GM20431 (cell line): Measurements from ENCODE around the gene ADGRG3.
"Not testable (repeated sequence)": the region's sequence is repeated elsewhere in the genome, so short reads cannot be mapped to it uniquely, and the experiment has no call there.

ENCODE experiments used
- in situ Hi-C: fragments of 300-500 bp; cut with MseI, MboI; formaldehyde crosslinking; loops from one replicate; pipeline ENCODE4 v1.15.0; 2020; ENCODE audit warnings: low sequenced_read_pairs; ENCODE audit not compliant: unreplicated experiment

Gene ADGRG3

DNA sequence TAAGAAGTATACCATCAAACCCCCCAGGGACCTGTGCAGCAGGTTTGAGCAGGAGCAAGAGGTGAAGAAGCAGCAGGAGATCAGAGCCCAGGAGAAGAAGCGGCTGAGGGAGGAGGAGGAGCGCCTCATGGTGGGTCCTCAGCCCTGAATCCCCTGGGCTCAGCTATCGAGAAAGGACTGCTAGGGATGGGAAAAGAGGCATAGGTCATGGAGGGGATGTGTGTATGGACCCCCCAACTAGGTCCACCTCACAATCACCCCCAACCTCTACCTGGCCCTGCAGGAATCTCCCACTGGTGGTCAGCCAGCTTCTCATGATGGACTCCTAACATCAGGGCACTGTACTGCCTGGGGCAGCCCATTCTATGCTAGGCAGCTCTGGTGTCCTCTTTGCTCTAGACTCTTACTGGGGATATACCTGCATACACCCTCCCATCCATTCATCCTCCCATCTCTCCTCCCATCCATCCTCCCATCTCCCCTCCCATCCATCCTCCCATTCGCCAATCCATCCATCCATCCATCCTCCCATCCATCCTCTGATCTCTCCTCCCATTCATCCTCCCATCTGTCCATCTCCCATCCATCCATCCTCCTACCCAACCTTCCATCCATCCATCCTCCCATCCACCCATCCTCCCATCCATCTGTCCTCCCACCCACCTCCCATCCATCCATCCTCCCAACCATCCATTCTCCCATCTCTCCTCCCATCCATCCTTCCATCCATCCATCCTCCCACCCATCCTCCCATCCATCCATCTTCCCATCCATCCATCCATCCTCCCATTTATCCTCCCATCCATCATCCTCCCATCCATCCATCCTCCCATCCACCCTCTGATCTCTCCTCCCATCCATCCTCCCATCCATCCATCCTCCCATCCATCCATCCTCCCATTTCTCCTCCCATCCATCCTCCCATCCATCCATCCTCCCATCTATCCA is 37.1 kb downstream of the ADGRG3 start:
- in situ Hi-C loops: no loop called here

DNA sequence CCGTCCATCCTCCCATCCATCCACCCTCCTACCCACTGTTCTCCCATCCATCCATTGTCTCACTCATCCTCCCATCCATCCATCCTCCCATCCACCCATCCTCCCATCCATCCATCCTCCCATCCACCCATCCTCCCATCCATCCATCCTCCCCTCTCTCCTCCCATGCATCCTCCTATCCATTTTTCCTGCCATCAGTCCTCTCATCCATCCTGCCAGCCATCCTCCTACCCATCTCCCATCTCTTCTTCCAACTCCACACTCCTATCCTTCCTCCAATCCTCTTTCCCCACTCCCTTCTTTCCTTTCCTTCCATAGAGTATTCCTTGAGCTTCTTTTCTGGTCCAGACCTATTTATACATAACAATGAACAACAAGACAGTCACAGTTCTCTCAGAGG is 38.6 kb downstream of the ADGRG3 start:
- in situ Hi-C loops: no loop called here

DNA sequence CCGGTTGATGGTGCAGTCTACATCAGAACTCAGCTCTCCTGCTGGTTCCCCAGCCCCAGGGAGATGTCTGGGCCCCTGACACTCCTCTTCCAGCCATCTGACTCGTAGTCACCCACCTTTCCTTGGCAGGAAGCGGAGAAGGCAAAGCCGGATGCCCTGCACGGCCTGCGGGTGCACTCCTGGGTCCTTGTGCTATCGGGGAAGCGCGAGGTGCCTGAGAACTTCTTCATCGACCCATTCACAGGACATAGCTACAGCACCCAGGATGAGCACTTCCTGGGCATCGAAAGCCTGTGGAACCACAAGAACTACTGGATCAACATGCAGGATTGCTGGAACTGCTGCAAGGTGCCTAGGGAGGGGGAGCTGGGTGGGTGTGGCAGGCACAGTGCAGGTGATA is 39.2 kb downstream of the ADGRG3 start:
- in situ Hi-C loops: no loop called here

DNA sequence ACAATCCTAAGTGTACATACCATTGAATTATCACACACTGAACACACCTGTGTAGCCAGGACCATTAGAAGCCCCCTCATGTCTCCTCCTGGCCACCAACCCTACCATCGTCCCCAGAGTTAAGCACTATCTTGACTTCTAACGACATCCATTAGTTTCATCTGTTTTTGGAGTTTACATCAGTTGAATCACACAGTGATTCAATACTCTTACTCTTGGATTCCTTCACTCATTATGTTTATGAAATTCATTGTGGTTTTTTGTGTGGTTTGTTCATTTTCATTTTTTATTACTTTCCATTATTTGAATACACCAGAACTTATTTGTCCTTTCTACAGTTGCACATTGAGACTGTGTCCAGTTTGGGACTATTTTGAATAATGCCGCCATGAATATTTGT is 40.1 kb downstream of the ADGRG3 start:
- in situ Hi-C loops: no loop called here

DNA sequence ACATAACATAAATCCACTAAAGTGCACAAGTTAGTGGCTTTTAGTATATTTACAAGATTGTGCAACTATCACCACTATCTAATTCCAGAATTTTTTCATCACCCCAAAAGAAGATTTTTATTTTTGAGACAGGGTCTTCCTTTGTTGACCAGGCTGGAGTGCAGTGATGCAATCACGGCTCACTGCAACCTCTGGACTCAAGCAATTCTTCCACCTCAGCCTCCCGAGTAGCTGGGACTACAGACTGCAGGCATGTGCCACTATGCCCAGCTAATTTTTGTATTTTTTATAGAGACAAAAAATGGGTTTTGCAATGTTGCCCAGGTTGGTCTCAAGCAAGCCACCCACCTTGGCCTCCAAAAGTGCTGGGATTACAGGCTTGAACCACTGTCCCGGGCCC is 41.6 kb downstream of the ADGRG3 start:
- in situ Hi-C loops: no loop called here

DNA sequence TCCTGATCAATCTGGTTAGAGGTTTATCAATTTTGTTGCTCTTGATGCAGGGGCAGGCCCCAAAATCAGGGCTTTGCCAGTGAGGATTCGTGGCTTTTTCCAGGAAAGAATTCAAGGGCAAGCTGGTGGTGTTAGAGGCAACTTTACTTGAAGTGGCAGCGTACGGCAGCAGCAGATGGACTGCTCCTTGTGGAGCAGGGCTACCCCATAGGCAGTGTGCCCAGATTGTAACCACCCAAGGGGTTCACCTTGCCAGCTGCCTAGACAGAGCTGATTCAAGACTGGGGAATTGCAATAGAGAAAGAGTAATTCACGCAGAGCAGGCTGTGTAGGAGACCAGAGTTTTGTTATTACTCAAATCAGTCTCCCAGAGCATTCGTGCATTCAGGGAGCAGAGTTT is 43.2 kb downstream of the ADGRG3 start:
- in situ Hi-C loops: no loop called here

DNA sequence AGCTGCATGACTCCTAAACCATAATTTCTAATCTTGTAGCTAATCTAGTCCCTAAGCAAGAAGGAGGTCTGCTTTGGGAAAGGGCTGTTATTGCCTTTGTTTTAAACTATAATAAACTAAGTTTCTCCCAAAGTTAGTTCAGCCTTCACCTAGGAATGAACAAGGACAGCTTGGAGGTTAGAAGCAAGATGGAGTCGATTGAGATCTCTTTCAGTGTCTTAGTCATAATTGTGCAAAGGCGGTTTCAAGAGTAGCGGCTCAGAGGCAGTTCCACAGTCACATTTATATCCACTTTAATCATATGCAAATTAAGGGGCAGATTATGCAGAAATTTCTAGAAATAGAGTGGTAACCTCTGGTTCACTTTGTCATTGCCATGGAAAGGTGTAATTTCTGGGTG is 43.9 kb downstream of the ADGRG3 start:
- in situ Hi-C loops: no loop called here

DNA sequence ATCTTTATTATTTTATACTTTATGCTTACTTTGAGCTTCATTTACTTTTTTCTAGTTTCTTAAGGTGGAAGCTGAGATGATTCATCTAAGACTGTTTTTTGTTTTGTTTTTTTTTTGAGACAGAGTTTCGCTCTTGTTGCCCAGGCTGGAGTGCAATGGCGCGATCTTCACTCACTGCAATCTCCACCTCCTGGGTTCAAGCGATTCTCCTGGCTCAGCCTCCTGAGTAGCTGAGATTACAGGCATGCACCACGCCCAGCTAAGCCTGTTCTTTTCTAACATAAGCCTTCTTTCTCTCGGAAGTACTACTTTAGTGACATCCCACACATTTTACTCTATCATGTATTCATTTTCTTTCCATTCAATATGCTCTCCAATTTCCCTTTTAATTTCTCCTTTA is 44.5 kb downstream of the ADGRG3 start:
- in situ Hi-C loops: not testable (repeated sequence)

DNA sequence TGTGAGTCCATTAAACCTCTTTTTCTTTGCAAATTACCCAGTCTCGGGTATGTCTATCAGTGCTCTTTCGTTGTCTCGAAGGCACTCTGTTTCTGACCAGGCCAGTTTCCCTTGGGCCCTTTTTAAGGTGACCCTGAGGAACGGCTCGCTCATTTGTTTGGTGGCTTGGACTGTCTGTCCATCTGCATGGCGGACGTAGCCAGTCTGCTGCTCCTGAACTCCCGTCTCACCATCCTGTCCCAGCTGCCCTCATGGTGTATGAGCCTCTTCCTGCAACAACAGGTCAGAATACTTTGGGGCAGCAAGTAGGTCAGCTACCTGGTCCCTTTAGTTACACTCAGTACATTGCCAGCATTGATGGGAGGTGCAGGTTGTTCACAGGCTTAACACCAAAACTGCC is 45.5 kb downstream of the ADGRG3 start:
- in situ Hi-C loops: no loop called here

DNA sequence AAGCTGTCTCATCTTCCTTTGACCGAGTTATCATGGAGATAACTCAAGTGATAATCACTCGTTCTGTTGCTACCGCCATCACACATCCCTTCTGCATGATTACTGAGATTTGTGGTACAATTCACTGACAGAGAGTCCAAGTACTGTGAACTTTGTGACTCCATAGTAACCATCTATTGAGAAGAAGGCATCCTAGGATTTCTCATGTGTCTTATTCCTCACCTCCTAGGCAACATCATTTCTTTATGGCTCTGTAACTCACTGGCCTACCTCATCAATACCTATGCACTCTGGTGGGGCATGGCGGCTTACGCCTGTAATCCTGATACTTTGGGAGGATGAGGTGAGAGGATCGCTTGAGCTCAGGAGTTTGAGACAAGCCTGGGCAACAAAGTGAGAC is 45.9 kb downstream of the ADGRG3 start:
- in situ Hi-C loops: no loop called here

DNA sequence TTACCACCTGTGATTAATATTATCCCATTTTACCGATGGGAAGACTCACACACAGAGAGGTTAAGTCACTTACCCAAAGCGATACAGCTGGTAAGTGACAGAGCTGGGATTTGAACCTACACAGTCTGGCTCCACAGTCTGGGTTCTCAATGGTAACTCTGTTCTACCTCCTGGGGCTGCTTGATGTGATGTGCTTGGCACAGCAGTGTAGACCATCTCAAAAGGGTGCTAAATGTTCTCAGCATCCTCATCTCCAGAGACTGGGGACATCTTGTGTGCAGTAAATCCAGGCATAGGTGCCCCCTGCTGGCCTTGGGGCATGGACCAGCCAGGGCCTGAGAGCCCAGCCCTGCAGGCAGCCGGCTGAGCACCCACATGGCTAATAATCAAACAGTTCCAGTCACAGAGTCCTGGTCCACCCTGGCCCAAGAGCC is 52.1 kb downstream of the ADGRG3 start:
- in situ Hi-C loops: no loop called here

DNA sequence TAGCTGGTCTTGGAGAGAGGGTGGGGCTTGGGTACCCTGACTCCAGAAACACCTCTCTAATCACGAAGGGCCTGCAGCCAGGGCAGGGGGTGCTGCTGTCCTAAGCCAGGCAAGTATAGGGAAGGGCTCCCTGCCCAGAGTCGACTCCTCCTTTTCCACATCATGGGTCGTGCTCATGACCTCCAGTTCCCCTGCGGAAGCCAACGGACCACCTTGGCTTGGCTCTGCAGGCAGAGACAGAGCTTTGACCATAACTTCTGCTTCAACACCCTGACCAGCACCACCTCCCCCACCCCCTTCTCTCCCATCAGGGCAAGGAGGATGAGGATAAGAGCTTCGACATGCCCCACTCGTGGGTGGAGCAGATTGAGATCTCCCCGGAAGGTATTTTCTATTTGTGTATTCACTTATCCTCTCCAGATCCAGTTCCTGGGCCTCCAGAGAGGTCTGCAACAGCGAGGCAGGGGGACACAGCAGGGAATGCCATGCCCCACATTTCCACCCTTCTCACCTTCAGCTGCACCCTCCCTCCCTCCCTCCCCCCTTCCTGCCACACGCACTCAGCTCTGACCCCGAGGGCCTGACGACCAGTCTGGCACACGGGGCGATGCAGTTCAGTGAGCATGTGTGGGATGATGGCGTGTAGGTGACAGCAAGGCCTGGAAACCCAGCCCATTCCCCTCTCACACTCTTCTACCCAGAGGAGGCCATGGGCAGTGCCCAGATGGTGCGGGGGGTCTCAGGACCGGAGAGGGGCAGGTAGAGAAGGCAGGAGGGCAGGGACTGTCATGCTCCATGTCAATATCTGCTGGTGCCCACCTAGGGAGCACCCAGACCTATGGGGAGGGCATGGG is 53.5 kb downstream of the ADGRG3 start:
- in situ Hi-C loops: no loop called here

DNA sequence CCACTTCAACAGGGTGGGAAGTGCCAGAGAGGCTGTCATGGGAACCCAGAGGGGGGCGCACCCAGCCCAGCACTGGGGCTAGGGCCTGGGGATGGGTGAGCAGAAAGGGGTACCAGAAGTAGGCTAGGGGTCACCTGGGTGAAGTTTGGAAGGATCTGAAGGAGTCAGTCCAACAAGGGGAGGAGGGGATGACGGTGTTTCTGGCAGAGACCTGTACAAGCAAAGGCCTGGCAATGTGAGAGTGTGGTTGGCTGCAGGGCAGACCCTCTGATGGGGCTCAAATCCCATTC is 54.0 kb downstream of the ADGRG3 start:
- in situ Hi-C loops: no loop called here

DNA sequence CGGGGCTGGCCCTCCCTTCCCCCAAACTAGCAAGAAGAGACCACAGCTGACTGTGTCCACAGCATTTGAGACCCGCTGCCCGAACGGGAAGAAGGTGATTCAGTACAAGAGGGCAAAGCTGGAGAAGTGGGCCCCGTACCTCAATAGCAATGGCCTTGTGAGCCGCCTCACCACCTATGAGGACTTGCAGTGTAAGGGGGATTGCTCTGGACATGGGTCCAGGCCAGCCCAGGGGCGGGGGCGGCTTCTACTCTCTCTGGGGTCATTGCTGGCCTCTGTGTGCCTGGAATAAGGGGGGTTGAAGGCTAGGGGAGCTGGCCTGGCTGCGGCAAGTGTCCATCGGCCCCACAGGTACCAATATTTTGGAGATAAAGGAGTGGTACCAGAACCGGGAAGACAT is 54.5 kb downstream of the ADGRG3 start:
- in situ Hi-C loops: no loop called here

DNA sequence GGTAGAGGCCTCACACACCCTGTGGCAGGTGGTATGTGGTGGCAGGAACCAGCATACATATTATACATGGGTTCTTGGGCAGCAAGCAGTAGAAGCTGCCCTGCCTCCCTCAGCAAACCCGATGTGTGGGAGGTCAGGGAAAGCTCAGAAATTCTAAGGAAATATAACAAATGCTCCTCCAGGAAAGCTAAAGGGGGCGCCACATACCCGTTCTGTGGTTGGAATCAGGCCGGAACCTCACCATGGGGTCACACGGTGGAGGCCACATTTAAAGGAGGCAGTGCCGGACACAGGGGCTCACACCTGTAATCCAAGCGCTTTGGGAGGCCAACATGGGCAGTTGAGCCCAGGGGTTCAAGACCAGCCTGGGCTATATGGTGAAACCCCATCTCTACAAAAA is 55.1 kb downstream of the ADGRG3 start:
- in situ Hi-C loops: no loop called here

DNA sequence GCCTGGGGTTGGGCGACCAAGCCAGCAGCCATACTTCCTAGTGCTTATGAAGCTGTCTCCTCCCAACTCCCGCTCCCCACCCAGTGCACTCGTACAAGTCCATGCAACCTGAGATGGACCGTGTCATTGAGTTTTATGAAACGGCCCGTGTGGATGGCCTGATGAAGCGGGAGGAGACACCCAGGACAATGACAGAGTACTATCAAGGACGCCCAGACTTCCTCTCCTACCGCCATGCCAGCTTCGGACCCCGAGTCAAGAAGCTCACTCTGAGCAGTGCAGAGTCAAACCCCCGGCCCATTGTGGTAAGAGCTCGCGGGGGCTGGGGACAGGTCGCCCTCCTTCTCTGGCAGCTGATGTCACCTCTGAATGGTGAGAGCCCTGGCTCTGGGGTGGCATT is 56.4 kb downstream of the ADGRG3 start:
- in situ Hi-C loops: no loop called here

DNA sequence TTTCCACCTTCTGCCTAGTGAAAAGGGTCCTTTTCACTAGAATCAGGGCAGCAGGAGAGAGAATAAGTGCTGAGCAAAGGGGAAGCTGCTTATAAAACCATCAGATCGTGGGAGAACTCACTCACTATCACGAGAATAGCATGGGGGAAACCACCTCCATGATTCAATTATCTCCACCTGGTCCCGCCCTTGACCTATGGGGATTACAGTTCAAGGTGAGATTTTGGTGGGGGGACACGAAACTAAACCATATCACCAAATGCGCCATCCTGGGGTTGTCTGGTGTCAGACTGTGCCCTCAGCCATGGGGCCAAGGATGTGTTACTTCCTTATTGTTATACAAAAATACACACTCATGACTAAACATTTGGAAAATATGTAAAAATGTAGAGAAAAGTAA is 57.0 kb downstream of the ADGRG3 start:
- in situ Hi-C loops: no loop called here

DNA sequence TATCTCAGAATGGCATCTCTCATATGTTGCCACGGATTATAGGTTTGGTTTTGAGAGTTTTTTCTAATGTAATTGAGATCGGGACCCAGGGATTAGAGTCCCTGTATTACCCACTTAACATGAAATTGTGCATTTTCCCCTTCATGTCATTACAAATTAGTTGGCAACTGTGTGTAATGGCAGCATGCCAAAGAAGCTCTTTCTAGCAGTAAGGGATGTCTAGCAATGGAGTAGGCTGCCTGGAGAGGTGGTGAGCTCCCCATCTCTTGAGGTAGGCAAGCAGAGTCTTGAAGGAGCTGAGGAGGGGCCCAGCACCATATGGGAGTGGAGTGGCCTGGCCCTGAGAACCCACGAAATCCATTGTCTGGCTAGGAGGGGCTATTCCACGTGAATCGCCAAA is 57.4 kb downstream of the ADGRG3 start:
- in situ Hi-C loops: no loop called here

DNA sequence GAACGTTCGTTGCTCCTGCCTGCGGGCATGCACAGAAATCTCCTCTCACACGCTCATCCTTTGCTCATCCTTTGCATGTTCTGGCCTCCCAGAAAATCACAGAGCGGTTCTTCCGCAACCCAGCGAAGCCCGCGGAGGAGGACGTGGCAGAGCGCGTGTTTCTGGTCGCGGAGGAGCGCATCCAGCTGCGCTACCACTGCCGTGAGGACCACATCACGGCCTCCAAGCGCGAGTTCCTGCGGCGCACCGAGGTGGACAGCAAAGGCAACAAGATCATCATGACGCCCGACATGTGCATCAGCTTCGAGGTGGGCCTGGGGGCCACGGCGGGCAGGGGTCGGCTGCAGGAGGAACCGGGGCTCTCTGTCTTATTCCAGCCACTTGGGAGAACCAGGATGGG is 57.9 kb downstream of the ADGRG3 start:
- in situ Hi-C loops: no loop called here

DNA sequence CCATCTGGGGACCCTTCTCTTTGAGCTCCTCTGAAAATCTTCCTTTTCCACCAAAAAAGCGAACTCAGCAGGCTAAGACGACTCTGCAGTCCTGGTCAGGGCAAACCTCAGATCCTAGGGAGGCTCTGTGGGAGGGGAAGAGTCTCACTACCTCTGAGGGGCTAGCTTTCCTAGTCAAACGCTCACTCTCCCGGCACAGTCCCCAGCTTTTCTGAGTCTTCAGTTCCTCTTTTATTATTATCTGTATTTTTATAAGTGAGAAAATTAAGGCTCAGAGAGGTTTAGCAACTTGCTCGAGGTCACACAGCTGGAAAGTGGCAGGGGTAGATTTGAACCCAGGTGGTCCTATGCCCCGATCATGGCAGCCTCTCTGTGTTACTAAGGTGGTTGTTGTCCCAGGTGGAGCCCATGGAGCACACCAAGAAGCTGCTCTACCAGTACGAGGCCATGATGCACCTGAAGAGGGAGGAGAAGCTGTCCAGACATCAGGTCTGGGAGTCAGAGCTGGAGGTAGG is 58.4 kb downstream of the ADGRG3 start:
- in situ Hi-C loops: no loop called here

DNA sequence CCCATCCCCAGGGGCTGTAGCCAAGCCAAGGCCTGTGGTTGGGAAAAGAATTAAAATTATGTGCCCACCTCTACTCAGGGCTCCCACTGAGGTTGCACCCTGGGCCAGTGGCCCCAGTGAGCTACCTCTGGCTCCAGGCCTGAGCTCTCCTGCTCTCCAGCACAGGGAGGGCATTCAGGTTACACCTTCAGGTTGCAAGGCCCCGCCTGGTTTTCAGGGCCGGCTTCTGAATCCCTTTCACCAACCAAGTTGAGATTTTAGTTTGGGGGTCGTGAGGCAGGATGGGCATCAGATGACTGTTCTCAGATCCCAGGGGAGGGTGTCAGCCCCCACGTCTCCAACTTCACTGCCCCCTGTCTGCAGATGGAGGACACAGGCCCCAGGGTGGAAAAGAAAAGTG is 59.5 kb downstream of the ADGRG3 start:
- in situ Hi-C loops: no loop called here
